Coronary artery (tissue), 2 donors: ENCODE results near the gene SLC25A38.
"Not testable (repeated sequence)": the region's sequence is repeated elsewhere in the genome, so short reads cannot be mapped to it uniquely, and the experiment has no call there.

Experiments
- DNase-seq: peaks from one replicate; pipeline ENCODE4 v3.0.0-alpha.2; 2017; ENCODE audit warnings: low spot score
- H3K27ac ChIP-seq, 2 donors: fragments of 200-600 bp; sonication (generic); one replicate each; pipeline ENCODE4 v1.5.1; 2016 to 2019
- H3K4me3 ChIP-seq: fragments of 200-600 bp; sonication (generic); 2 replicates; pipeline ENCODE4 v1.5.1; 2016; ENCODE audit warnings: mild to moderate bottlenecking, moderate library complexity
- TF ChIP-seq, protein P1 (sequence below): fragments of 200-600 bp; sonication (generic); IDR thresholded peaks from one replicate; pipeline ENCODE4 v1.5.1; 2019; ENCODE audit warnings: antibody characterized with exemption

The SLC25A38 gene

DNA sequence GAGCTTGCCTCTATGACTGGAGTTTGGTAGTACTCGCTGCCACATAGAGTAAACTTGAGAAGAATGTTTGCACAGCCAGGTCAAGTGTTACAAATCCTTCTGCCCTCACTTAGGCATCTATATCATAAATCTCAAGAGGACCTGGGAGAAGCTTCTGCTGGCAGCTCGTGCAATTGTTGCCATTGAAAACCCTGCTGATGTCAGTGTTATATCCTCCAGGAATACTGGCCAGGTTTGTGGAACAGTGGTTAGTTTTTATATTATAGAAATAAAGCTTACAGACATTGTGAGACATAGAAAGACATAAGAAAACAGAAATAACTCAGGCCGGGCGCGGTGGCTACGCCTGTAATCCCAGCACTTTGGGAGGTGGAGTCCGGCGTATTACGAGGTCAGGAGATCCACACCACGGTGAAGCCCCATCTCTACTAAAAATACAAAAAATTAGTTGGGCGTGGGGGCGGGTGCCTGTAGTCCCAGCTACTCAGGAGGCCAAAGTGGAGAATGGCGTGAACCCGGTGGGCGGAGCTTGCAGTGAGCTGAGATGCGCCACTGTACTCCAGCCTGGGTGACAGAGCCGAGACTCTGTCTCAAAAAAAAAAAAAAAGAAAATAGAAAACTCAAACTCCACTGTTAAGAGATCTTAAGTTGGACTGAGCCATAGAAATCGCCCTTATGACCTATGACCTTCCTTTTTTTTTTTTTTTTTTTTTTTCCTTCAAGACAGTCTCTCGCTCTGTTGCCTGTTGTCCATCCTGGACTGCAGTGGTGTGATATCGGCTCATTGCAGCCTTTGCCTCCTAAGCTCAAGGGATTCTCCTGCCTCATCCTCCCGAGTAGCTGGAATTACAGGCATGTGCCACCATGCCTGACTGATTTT is 25.6 kb downstream of the SLC25A38 start:
- no peak for DNase-seq
- Histone ChIP-seq H3K27ac (no peak overlapping the region), H3K4me3 (no peak overlapping the region)
- TF ChIP-seq, protein P1, sequence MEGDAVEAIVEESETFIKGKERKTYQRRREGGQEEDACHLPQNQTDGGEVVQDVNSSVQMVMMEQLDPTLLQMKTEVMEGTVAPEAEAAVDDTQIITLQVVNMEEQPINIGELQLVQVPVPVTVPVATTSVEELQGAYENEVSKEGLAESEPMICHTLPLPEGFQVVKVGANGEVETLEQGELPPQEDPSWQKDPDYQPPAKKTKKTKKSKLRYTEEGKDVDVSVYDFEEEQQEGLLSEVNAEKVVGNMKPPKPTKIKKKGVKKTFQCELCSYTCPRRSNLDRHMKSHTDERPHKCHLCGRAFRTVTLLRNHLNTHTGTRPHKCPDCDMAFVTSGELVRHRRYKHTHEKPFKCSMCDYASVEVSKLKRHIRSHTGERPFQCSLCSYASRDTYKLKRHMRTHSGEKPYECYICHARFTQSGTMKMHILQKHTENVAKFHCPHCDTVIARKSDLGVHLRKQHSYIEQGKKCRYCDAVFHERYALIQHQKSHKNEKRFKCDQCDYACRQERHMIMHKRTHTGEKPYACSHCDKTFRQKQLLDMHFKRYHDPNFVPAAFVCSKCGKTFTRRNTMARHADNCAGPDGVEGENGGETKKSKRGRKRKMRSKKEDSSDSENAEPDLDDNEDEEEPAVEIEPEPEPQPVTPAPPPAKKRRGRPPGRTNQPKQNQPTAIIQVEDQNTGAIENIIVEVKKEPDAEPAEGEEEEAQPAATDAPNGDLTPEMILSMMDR: no peak

DNA sequence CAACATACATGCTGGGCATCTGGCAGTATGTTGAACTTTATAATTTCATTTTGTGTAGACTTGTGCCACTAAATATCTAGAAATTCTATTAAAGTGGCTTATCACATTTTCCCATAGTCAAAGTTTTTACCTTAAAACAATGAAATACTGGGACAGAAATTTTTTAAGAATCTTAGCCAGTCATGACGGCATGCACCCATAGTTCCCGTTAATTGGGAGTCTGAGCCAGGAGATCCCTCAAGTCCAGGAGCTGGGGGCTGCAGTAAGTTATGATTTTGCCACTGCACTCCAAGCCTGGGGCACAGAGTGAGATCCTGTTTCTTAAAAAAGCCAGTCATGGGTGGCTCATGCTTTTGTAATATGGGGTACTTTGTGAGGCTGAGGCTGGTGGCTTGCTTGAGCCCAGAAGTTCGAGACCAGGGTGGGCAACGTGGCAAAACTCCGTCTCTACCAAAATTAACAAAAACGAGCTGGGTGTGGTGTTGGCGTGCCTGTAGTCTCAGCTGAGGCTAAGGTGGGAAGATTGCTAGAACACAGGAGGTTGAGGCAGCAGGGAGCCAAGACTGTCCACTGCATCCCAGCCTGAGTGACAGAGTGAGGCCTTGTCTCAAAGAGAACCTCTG is 26.5 kb downstream of the SLC25A38 start:
- H3K4me3 ChIP-seq: no peak overlapping the region
- H3K27ac ChIP-seq: no peak overlapping the region
- no peak for DNase-seq
- TF ChIP-seq, protein P1: no peak

DNA sequence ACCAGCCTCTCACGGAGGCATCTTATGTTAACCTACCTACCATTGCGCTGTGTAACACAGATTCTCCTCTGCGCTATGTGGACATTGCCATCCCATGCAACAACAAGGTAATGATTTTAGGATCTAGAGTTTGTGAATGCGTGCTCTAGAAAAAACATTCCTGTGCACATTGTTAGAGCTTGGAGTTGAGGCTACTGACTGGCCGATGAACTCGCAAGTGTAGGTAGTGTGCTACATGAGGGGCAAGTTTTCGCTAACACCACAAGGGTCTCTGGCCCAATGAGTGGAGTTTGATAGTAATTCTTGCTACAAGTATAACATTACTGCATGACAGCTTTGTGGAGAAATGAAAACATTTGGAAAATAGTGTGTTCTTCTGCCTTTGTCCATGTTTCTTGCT is 27.7 kb downstream of the SLC25A38 start:
- TF ChIP-seq, protein P1: no peak
- no peak for DNase-seq

DNA sequence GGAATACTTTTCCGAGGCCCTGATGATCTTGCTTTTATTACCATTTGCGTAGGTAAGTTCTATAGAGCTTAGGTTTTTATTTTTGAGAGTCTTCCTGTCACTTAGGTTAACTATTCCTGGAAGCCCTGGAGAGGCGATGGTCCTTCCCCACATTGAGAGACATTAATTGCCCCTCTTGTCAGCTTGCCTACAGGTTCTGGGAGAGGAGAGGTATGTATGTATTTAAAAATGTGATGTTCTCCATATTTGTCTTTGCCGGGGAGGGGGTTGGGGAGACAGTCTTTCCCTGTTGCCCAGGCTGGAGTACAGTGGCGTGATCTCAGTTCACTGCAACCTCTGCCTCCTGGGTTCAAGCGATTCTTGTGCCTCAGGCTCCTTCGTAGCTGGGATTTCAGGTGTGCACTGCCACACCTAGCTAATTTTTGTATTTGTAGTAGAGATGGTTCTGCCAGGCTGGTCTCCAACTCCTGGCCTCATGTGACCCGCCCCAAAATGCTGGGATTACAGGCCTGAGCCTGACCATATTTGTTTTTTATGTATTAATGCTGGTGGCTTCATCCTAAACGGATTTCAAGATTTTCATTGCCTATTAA is 29.6 kb downstream of the SLC25A38 start:
- no peak for DNase-seq
- TF ChIP-seq, protein P1: no peak
- H3K4me3 ChIP-seq: no peak overlapping the region
- H3K27ac ChIP-seq: no peak overlapping the region

More for the DNA sequence above, 27.7 kb downstream of the SLC25A38 start:
- no peak overlapping the region for H3K27ac ChIP-seq
- H3K4me3 ChIP-seq: no peak overlapping the region

DNA sequence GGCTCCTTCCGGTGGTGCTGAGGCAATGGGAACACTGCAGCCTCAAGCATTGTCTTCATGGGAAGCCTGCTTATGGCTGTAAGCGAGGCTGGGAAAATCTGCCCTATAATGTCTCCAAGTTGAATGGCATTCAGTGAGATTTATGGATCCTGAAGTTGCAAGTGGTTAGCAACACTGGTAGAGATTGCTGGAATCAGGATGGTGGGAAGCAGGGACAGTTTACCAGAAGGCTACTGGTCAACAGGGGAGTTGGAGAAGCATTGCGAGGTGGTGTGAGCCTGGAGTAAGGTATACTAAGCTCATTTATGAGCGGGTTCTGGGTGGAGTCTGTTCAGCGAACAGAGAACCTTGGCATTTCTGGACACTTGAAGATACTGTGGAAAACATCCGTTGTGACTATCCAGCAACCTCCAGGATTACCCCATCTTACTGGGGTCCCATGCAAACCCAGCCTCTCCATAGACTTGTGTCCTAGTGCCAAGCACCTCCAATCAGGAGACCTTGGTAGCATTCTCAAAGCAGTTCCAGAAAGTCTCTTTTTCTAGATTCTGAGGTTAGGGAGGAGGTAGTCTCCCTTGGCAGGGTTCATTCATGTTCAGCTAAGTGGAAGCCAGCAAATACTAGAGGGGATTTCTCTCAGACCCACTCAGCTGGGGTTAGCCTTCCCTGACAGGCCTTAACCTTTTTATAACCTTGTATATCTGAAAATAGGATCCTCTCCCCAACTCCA is 30.7 kb downstream of the SLC25A38 start:
- DNase-seq: no peak
- TF ChIP-seq, protein P1: no peak
- Histone ChIP-seq H3K4me3 (no peak overlapping the region), H3K27ac (no peak overlapping the region)

DNA sequence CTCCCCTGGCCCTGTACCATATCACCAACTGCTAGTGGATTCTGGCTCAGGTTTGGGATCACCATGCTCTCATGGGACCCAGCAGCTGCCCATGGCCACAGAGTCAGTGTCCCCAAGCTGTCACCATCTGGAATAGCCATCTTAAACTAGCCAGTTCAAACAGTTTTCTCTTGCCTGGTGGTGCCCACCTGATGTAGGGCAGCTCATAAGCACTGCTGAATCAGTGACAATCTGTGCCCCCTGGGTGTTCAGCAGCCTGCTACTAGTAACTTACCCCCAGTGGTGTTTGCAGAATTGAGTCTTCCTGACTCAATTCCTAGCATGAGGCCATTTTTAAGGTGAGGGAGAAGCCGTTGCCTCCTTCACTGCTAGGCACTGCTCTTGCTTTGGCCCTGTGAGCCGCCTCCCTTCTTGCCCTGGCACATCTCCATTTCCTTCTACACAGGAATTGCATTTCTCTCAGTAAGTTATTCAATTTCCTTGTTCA is 31.3 kb downstream of the SLC25A38 start:
- no peak overlapping the region for H3K27ac ChIP-seq
- TF ChIP-seq, protein P1: no peak
- no peak overlapping the region for H3K4me3 ChIP-seq
- no peak for DNase-seq

DNA sequence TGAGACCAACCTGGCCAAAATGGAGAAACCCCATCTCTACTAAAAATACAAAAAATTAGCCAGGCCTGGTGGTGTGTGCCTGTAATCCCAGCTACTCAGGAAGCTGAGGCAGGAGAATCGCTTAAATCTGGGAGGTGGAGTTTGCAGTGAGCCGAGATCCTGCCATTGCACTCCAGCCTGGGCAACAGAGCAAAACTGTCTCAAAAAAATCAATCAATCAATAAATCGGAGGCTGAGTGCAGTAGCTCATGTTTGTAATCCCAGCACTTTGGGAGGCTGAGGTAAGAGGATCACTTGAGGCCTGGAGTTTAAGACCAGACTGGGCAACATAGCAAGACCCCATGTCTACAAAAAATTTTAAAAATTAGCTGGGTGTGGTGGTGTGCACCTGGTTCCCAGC is 32.1 kb downstream of the SLC25A38 start:
- DNase-seq, H3K27ac ChIP-seq, H3K4me3 ChIP-seq: not testable (repeated sequence)
